ES-I3 (cell line): ENCODE data around the gene SMOC2.

Source experiments
- H3K36me3 ChIP-seq: 2 replicates; pipeline ENCODE4 v1.6.1; 2013; ENCODE audit warnings: mild to moderate bottlenecking, low read length, control low read depth, moderate library complexity; ENCODE audit not compliant: insufficient read depth
- H3K4me1 ChIP-seq: 2 replicates; pipeline ENCODE4 v1.6.1; 2013; ENCODE audit warnings: mild to moderate bottlenecking, control low read depth, low read length; ENCODE audit not compliant: insufficient read depth
- H3K9ac ChIP-seq: 2 replicates; pipeline ENCODE4 v1.6.1; 2013; ENCODE audit warnings: low read depth, mild to moderate bottlenecking, low read length, moderate library complexity
- H3K9me3 ChIP-seq: 2 replicates; pipeline ENCODE4 v1.6.1; 2013; ENCODE audit warnings: mild to moderate bottlenecking, low read length, moderate library complexity; ENCODE audit not compliant: control insufficient read depth, insufficient read depth

SMOC2 gene

DNA sequence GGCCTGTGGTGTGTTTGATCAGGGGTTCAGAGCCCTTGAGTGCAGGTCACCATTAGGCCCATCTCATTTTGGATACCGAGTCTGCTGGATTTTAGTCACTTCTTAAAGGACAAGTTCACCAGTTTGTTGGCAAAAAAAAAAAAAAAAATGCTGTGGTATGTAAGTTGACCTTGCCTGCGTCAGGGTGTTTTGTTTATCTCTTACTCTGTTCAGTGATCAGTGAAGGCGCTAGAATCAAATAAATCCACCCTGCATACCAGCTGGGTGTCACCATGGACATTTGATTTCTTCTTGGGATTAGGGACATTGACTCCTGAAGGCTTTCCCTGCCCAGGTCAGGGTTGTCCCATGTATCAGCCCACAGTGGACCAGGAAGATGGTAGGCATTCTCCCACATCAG, 6.7 kb downstream of the SMOC2 start:
- H3K36me3 ChIP-seq, result no peaks in the 10 kb centered on the region; the same call in 1 of the 2 replicates
- no peak overlapping the region for H3K9ac ChIP-seq
- H3K9me3 ChIP-seq, result no peaks in the 10 kb centered on the region
- peaks cover 12% of the 10 kb centered on the region for H3K4me1 ChIP-seq

DNA sequence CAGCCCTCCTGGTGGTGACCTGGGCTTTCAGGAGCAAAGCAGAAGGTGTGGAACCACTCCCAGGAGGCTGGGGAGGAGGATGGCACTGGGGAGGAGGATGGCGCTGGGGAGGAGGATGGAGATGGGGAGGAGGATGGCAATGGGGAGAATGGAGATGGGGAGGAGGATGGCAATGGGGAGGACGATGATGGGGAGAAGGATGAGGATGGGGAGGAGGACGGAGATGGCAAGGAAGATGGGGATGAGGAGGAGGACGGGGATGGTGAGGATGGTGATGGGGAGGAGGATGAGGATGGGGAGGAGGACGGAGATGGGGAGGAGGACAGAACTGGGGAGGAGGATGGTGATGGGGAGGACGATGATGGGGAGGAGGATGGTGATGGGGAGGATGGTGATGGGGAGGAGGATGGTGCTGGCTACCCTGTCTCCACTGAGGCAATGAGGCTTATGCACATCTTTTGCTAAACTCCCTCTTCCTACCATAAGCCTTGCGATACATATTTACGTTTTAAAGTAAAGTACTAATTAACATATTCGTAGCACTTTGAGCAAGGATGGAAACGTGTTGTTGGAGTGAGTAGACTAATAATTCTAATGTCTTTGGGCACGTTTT, 7.4 kb downstream of the SMOC2 start:
- no peak overlapping the region for H3K9ac ChIP-seq
- no peaks in the 10 kb centered on the region for H3K9me3 ChIP-seq
- no peaks in the 10 kb centered on the region; the same call in 1 of the 2 replicates for H3K36me3 ChIP-seq
- peaks cover 18% of the 10 kb centered on the region for H3K4me1 ChIP-seq

- H3K9me3 ChIP-seq, result no peaks in the 10 kb centered on the region
- peaks cover 20% of the 10 kb centered on the region for H3K4me1 ChIP-seq
Observed at GRCh38 chr6:168450917-168451316, 9.9 kb downstream of the SMOC2 start.

GRCh38 chr6:168451805-168452517, 11.0 kb downstream of the SMOC2 start:
- Histone ChIP-seq H3K9ac (peak overlapping the region; percentile 21; the same call in 1 of the 2 replicates), H3K9me3 (no peaks in the 10 kb centered on the region), H3K36me3 (no peaks in the 10 kb centered on the region; the same call in 1 of the 2 replicates), H3K4me1 (peaks cover 20% of the 10 kb centered on the region)

More at GRCh38 chr6:168450917-168451316, 9.9 kb downstream of the SMOC2 start:
- Histone ChIP-seq H3K36me3 (no peaks in the 10 kb centered on the region; the same call in 1 of the 2 replicates), H3K9ac (peak overlapping the region; percentile 21; the same call in 1 of the 2 replicates)

DNA sequence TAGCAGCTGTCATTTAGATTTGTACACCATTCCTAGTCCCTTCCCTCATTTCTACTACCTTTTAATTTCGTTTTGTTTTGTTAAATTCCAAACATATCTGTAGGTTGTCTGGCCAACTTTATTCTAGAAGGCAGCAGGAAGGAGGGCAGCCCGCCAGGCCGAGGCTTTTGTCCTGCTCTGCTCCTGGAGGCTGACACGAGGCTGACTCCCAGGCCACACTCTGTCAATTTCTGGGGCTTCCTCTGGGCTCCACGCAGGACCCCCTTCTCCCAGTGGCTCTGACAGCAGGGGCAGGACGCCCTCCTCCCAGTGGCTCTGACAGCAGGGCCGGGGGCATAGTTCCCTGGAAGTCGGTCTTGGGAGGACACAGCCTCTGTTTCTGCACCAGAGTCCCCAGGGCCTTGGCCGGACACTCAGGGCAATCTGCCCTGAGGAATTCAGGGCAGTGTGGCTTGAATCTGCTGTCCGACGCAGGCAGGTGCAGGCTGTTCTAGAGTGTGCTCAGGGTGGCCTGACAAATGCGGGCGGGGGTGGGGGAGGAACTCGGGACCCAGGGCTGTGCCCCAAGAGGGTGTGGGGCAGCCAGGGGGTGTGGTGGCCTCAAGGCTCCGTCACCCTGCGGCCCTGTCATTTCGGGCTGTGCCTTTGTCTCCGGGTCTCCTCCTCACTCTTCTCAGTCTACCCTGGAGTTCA, 11.8 kb downstream of the SMOC2 start:
- H3K4me1 ChIP-seq, result peaks cover 20% of the 10 kb centered on the region
- no peak overlapping the region for H3K9ac ChIP-seq
- H3K36me3 ChIP-seq, result no peaks in the 10 kb centered on the region; the same call in 1 of the 2 replicates
- H3K9me3 ChIP-seq, result no peaks in the 10 kb centered on the region

DNA sequence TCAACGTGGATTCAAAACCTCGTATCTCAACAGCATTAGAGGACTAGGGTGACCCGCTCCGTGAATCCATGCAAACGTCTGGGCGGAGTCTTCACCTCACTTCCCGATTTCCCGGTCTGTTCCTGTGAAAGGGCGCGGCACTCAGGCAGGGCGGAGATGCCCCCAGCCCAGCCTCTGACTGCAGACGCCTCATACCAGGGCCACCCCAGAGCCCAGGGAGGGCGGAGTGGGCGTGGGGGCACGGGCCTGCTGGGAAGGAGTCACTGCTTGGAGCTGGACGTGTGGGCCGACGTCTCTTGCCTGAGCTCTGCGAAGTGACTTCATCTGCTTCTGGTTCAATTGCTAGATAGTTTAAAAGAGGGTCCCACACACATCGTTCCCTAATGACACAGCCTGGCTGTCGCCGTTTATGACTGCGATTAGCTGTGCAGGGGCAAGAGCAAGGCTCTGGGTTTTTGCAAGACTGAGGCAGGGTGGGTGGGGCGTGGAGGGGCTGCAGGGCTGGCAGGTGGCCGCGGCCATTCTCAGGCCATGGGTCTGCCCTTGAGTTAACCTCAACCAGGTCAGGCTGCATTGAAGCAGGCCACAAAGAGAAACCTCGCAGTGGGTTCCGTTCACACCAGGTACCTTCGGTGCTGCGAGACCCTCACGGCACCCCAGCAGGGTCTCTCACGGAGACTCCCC, 15.0 kb downstream of the SMOC2 start:
- H3K36me3 ChIP-seq, result no peaks in the 10 kb centered on the region; the same call in 1 of the 2 replicates
- peaks cover 19% of the 10 kb centered on the region for H3K4me1 ChIP-seq
- H3K9me3 ChIP-seq, result no peaks in the 10 kb centered on the region
- H3K9ac ChIP-seq, result no peak overlapping the region

DNA sequence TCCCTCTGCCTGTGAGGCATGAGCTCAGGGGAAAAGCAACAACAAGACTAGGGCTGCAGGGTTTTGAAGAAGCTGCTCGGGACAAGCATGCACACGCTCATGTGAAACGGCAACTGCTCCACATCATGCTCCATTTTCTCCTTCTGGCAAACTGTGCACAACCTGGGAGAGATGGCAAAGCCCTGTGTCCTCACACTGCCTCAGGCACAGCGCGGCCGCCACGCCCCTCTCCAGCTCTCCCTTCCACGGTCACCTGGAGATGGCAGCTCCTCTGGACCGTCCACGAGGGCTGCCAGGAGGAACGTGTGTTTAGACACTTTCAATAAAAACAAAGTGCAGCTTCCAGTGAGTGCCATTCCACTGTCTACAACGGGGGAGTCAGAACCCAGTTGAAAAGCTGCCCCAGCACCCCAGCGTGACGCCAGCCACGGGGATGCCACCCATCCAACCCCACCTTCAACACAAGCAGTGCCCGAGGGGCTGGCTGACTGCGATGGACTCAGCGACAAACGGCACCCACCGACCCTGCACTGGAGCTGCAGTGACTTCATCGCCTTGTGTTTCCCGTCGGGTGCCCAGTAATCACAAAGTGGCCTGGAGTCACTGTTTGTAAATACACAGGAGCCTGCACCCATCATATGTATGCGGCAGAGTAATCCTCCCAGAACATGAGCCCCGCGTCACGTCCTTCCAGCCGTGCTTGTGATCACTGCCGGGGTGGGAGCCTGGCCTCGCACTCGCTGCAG, 16.1 kb downstream of the SMOC2 start:
- H3K9me3 ChIP-seq, result no peaks in the 10 kb centered on the region
- peaks cover 12% of the 10 kb centered on the region; the same call in 1 of the 2 replicates for H3K4me1 ChIP-seq
- no peaks in the 10 kb centered on the region; the same call in 1 of the 2 replicates for H3K36me3 ChIP-seq
- H3K9ac ChIP-seq, result no peak overlapping the region

GRCh38 chr6:168457653-168457934, 16.6 kb downstream of the SMOC2 start:
- H3K9me3 ChIP-seq, result no peaks in the 10 kb centered on the region
- H3K9ac ChIP-seq, result no peak overlapping the region

GRCh38 chr6:168458101-168458500, 17.1 kb downstream of the SMOC2 start:
- H3K36me3 ChIP-seq, result no peaks in the 10 kb centered on the region
- no peak overlapping the region for H3K9ac ChIP-seq
- no peaks in the 10 kb centered on the region for H3K9me3 ChIP-seq
- H3K4me1 ChIP-seq, result peaks cover 4% of the 10 kb centered on the region; the same call in 1 of the 2 replicates

More at GRCh38 chr6:168457653-168457934, 16.6 kb downstream of the SMOC2 start:
- Histone ChIP-seq H3K4me1 (peaks cover 9% of the 10 kb centered on the region; the same call in 1 of the 2 replicates), H3K36me3 (no peaks in the 10 kb centered on the region; the same call in 1 of the 2 replicates)

DNA sequence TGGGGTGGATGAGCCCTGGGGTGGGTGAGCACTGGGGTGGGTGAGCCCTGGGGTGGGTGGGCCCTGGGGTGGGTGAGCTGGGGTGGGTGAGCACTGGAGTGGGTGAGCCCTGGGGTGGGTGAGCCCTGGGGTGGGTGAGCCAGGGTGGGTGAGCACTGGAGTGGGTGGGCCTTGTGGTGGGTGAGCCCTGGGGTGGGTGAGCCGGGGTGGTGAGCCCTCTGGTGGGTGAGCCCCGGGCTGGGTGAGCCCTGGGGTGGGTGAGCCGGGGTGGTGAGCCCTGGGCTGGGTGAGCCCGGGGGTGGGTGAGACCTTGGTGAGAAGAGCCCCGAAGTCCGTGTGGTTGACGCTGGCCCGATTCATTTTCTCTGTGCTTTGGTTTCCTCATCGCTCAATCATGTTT, 18.6 kb downstream of the SMOC2 start:
- H3K9ac ChIP-seq, result no peak overlapping the region

GRCh38 chr6:168462289-168462853, 21.4 kb downstream of the SMOC2 start:
- H3K9ac ChIP-seq, result no peak overlapping the region
- no peaks in the 10 kb centered on the region for H3K9me3 ChIP-seq
- H3K4me1 ChIP-seq, result no peaks in the 10 kb centered on the region
- H3K36me3 ChIP-seq, result no peaks in the 10 kb centered on the region

More for the DNA sequence above, 18.6 kb downstream of the SMOC2 start:
- H3K4me1 ChIP-seq, result no peaks in the 10 kb centered on the region
- no peaks in the 10 kb centered on the region for H3K36me3 ChIP-seq
- no peaks in the 10 kb centered on the region for H3K9me3 ChIP-seq

DNA sequence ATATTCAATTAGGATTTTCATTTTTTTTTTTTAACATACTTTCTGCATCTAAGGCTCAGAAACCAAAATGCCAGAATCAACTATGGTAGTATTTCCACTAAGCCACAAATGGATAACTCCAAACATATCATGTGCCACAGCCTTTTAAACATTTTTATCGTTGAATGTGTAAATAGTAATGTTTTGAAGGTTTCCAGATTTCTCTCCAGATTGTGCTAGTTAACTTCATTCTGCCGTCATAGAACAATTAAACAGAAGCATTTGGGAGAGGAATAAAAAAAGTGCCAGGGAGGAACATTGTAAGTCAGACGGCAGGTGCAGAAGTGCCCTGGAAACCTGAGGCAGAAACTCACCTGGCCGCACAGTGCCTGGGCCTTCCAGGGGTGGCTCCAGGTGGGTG, 23.6 kb downstream of the SMOC2 start:
- Histone ChIP-seq H3K9me3 (no peaks in the 10 kb centered on the region), H3K4me1 (no peaks in the 10 kb centered on the region), H3K9ac (no peak overlapping the region), H3K36me3 (no peaks in the 10 kb centered on the region)

GRCh38 chr6:168468045-168468444, 27.1 kb downstream of the SMOC2 start:
- Histone ChIP-seq H3K36me3 (no peaks in the 10 kb centered on the region), H3K9me3 (no peaks in the 10 kb centered on the region; the same call in 1 of the 2 replicates), H3K9ac (no peak overlapping the region), H3K4me1 (no peaks in the 10 kb centered on the region; the same call in 1 of the 2 replicates)
